H9 (cell line): ENCODE results near the gene SOX18. TPM values are rescaled to one million over a fixed set of nuclear protein-coding genes. Genes with fewer than 3 reads are reported as not detected.
"Not testable (repeated sequence)": the region's sequence is repeated elsewhere in the genome, so short reads cannot be mapped to it uniquely, and the experiment has no call there.

Experiments
- DNase-seq: peaks from one replicate; pipeline ENCODE4 v3.0.0-alpha.2; 2017
- H2AFZ ChIP-seq: one replicate; pipeline ENCODE4 v1.6.1; 2013; ENCODE audit warnings: mild to moderate bottlenecking, low read length, control low read depth, moderate library complexity
- H2AK5ac ChIP-seq: 2 replicates; pipeline ENCODE4 v1.6.1; 2013; ENCODE audit warnings: low read length, control low read depth, mixed read lengths; ENCODE audit not compliant: insufficient read length
- H2BK120ac ChIP-seq: one replicate; pipeline ENCODE4 v1.6.1; 2013; ENCODE audit warnings: low read depth, mild to moderate bottlenecking, low read length, control low read depth, inconsistent platforms; ENCODE audit not compliant: poor library complexity, severe bottlenecking
- H2BK12ac ChIP-seq: 2 replicates; pipeline ENCODE4 v1.6.1; 2013; ENCODE audit warnings: low read length, control low read depth, mixed read lengths, low read depth; ENCODE audit not compliant: insufficient read length
- H2BK15ac ChIP-seq: 2 replicates; pipeline ENCODE4 v1.6.1; 2013; ENCODE audit warnings: low read depth, low read length, control low read depth
- H2BK20ac ChIP-seq: one replicate; pipeline ENCODE4 v1.6.1; 2013; ENCODE audit warnings: low read depth, mild to moderate bottlenecking, low read length, control low read depth, inconsistent platforms; ENCODE audit not compliant: poor library complexity, severe bottlenecking
- H2BK5ac ChIP-seq: 2 replicates; pipeline ENCODE4 v1.6.1; 2013; ENCODE audit warnings: low read length, control low read depth, mixed read lengths; ENCODE audit not compliant: insufficient read length
- H3K14ac ChIP-seq: 2 replicates; pipeline ENCODE4 v1.6.1; 2013; ENCODE audit warnings: low read length, control low read depth; ENCODE audit not compliant: insufficient read depth
- H3K18ac ChIP-seq: 2 replicates; pipeline ENCODE4 v1.6.1; 2013; ENCODE audit warnings: low read depth, mild to moderate bottlenecking, mixed read lengths, low read length, control low read depth; ENCODE audit not compliant: insufficient read length
- H3K23ac ChIP-seq: 2 replicates; pipeline ENCODE4 v1.6.1; 2013; ENCODE audit warnings: low read length, control low read depth, mixed read lengths, low read depth; ENCODE audit not compliant: insufficient read length
- H3K23me2 ChIP-seq: 2 replicates; pipeline ENCODE4 v1.6.1; 2013; ENCODE audit warnings: low read depth, mild to moderate bottlenecking, mixed read lengths, low read length, control low read depth; ENCODE audit not compliant: insufficient read length, poor library complexity, severe bottlenecking
- H3K27ac ChIP-seq: 2 replicates; pipeline ENCODE4 v1.5.1; 2013; ENCODE audit warnings: low read length, control low read depth, mixed read lengths, low read depth; ENCODE audit not compliant: insufficient read length
- H3K27me3 ChIP-seq: 2 replicates; pipeline ENCODE4 v1.6.1; 2013; ENCODE audit warnings: low read length, control low read depth, inconsistent platforms; ENCODE audit not compliant: insufficient read depth
- H3K4ac ChIP-seq: 2 replicates; pipeline ENCODE4 v1.6.1; 2013; ENCODE audit warnings: low read depth, mild to moderate bottlenecking, control low read depth, inconsistent platforms, low read length, moderate library complexity
- H3K4me1 ChIP-seq: 2 replicates; pipeline ENCODE4 v1.6.1; 2013; ENCODE audit warnings: low read length, control low read depth, inconsistent platforms; ENCODE audit not compliant: insufficient read depth
- H3K4me2 ChIP-seq: 2 replicates; pipeline ENCODE4 v1.6.1; 2013; ENCODE audit warnings: low read length, control low read depth, mixed read lengths; ENCODE audit not compliant: insufficient read length, insufficient read depth
- H3K56ac ChIP-seq: 2 replicates; pipeline ENCODE4 v1.6.1; 2013; ENCODE audit warnings: low read depth, mild to moderate bottlenecking, mixed read lengths, low read length, control low read depth; ENCODE audit not compliant: insufficient read length
- H3K79me1 ChIP-seq: 2 replicates; pipeline ENCODE4 v1.6.1; 2013; ENCODE audit warnings: low read depth, mild to moderate bottlenecking, moderate library complexity, low read length, control low read depth, inconsistent platforms; ENCODE audit not compliant: insufficient read depth, poor library complexity, severe bottlenecking
- H3K79me2 ChIP-seq: 2 replicates; pipeline ENCODE4 v1.6.1; 2013; ENCODE audit warnings: low read length, control low read depth, inconsistent platforms; ENCODE audit not compliant: insufficient read depth
- H3K9ac ChIP-seq: 2 replicates; pipeline ENCODE4 v1.6.1; 2013; ENCODE audit warnings: low read length, control low read depth, mixed read lengths; ENCODE audit not compliant: insufficient read length; ENCODE audit errors: extremely low read depth
- H3K9me3 ChIP-seq: one replicate; pipeline ENCODE4 v1.6.1; 2013; ENCODE audit warnings: low read depth, low read length, inconsistent platforms; ENCODE audit not compliant: control insufficient read depth
- H3T11ph ChIP-seq: one replicate; pipeline ENCODE4 v1.6.1; 2013; ENCODE audit warnings: mild to moderate bottlenecking, low read length, control low read depth, inconsistent platforms
- H4K20me1 ChIP-seq: one replicate; pipeline ENCODE4 v1.6.1; 2013; ENCODE audit not compliant: control insufficient read depth, insufficient read length, insufficient read depth
- H4K5ac ChIP-seq: 2 replicates; pipeline ENCODE4 v1.6.1; 2013; ENCODE audit warnings: low read depth, mild to moderate bottlenecking, mixed read lengths, low read length, control low read depth; ENCODE audit not compliant: insufficient read length
- H4K8ac ChIP-seq: replicated peaks from 2 replicates; pipeline ENCODE4 v1.6.1; 2013; ENCODE audit warnings: low read length, control low read depth, mixed read lengths, low read depth; ENCODE audit not compliant: insufficient read length
- H4K91ac ChIP-seq: 2 replicates; pipeline ENCODE4 v1.6.1; 2013; ENCODE audit warnings: low read depth, mild to moderate bottlenecking, moderate library complexity, mixed read lengths, low read length, control low read depth; ENCODE audit not compliant: insufficient read length
- H3K27ac Mint-ChIP-seq, 3 experiments: 2 replicates in 2 of 3; 3 replicates in 1 of 3; pipeline ENCODE4 v1.8.0; 2020 to 2021; ENCODE audit warnings: mixed read lengths in 3 of 3, mild to moderate bottlenecking in 1 of 3, moderate library complexity in 1 of 3
- H3K27me3 Mint-ChIP-seq: 2 replicates; pipeline ENCODE4 v1.8.0; 2021; ENCODE audit warnings: low read depth, mild to moderate bottlenecking, moderate library complexity, mixed read lengths
- H3K36me3 Mint-ChIP-seq, 3 experiments: 2 replicates in 2 of 3; 3 replicates in 1 of 3; pipeline ENCODE4 v1.8.0; 2020 to 2021; ENCODE audit warnings: low read depth in 3 of 3, mixed read lengths in 3 of 3; ENCODE audit not compliant: insufficient read depth in 1 of 3
- H3K4me1 Mint-ChIP-seq, 2 experiments: 2 replicates each; pipeline ENCODE4 v1.8.0; 2020; ENCODE audit warnings: mixed read lengths in 2 of 2
- H3K4me3 Mint-ChIP-seq, 2 experiments: 2 replicates in 1 of 2; 3 replicates in 1 of 2; pipeline ENCODE4 v1.8.0; 2020 to 2021; ENCODE audit warnings: mild to moderate bottlenecking in 2 of 2, mixed read lengths in 2 of 2, moderate library complexity in 1 of 2
- H3K9me3 Mint-ChIP-seq, 2 experiments: 2 replicates in 1 of 2; 3 replicates in 1 of 2; pipeline ENCODE4 v1.8.0; 2020; ENCODE audit warnings: mild to moderate bottlenecking in 2 of 2, mixed read lengths in 2 of 2, moderate library complexity in 1 of 2
- WGBS: extraction: QIAGEN DNeasy Blood & Tissue Kit; methylation state at CpG from one replicate; pipeline ENCODE4 v1.1.7; 2013; ENCODE audit warnings: missing lambda C conversion rate, low lambda C conversion rate, mixed read lengths; ENCODE audit not compliant: insufficient read length; ENCODE audit errors: extremely low coverage; 5-methylcytosine and 5-hydroxymethylcytosine counted together
- total RNA-seq: library from RNA; stranded (reverse); gene quantifications from 2 replicates; pipeline ENCODE4 v1.2.1, GENCODE V29; 2021
- TF ChIP-seq, protein P1 (sequence below): fragments of 200-600 bp; sonication (generic); conservative IDR thresholded peaks from 3 replicates; pipeline ENCODE4 v1.8.0; 2021; ENCODE audit warnings: antibody characterized with exemption, mild to moderate bottlenecking

Gene SOX18
- total RNA-seq, 1 experiment from 2014 or later = 2.0 TPM

DNA sequence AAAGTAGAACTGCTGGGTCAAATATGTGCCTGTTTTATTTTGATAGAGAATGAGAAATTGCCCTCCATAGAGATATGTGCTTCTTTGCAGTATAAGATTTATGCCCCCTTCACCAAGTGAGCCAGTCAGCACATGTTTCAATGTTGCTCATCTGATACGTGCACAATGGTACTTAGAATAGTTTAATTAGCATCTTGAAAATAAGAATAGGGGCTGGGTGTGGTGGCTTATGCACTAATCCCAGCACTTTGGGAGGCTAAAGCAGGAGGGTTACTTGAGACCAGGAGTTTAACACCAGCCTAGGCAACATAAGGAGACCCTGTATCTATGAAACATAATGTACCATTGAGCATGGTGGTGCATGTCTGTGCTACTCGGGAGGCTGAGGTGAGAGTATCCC lies 33.8 kb downstream of the SOX18 start:
- Histone ChIP-seq H2AK5ac (no peak overlapping the region), H3K27me3 (no peaks in the 10 kb centered on the region), H2BK20ac (no peak overlapping the region), H4K5ac (no peak overlapping the region), H3K23me2 (no peaks in the 10 kb centered on the region), H3K9ac (no peak overlapping the region), H4K91ac (no peak overlapping the region), H3K4me1 (no peaks in the 10 kb centered on the region), H4K8ac (no peak overlapping the region), H2BK12ac (no peak overlapping the region), H3K18ac (no peak overlapping the region), H3K79me1 (no peaks in the 10 kb centered on the region), H4K20me1 (no peaks in the 10 kb centered on the region), H3K79me2 (no peaks in the 10 kb centered on the region), H3K9me3 (no peaks in the 10 kb centered on the region), H2BK120ac (no peak overlapping the region), H2AFZ (no peak overlapping the region), H3K4me2 (no peak overlapping the region), H3K27ac (no peak overlapping the region), H2BK15ac (no peak overlapping the region), H2BK5ac (no peak overlapping the region), H3K56ac (no peak overlapping the region), H3K4ac (no peak overlapping the region), H3K23ac (no peak overlapping the region), H3T11ph (no peak overlapping the region), H3K14ac (no peak overlapping the region)
- H3K36me3 Mint-ChIP-seq = peaks cover 28 to 66% (median 58%) of the 10 kb centered on the region in 3 experiments; a peak in 6 of 7 replicates
- H3K9me3 Mint-ChIP-seq = no peaks in the 10 kb centered on the region
- no CpG with 5 or more reads among the region's 2 CpGs for WGBS
- H3K27ac Mint-ChIP-seq = no peak overlapping the region; a peak in 1 of 7 replicates
- no peaks in the 10 kb centered on the region for H3K4me1 Mint-ChIP-seq
- no peak overlapping the region for H3K4me3 Mint-ChIP-seq
- TF ChIP-seq, protein P1, sequence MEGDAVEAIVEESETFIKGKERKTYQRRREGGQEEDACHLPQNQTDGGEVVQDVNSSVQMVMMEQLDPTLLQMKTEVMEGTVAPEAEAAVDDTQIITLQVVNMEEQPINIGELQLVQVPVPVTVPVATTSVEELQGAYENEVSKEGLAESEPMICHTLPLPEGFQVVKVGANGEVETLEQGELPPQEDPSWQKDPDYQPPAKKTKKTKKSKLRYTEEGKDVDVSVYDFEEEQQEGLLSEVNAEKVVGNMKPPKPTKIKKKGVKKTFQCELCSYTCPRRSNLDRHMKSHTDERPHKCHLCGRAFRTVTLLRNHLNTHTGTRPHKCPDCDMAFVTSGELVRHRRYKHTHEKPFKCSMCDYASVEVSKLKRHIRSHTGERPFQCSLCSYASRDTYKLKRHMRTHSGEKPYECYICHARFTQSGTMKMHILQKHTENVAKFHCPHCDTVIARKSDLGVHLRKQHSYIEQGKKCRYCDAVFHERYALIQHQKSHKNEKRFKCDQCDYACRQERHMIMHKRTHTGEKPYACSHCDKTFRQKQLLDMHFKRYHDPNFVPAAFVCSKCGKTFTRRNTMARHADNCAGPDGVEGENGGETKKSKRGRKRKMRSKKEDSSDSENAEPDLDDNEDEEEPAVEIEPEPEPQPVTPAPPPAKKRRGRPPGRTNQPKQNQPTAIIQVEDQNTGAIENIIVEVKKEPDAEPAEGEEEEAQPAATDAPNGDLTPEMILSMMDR = no peak
- no peak for DNase-seq
- no peaks in the 10 kb centered on the region for H3K27me3 Mint-ChIP-seq

DNA sequence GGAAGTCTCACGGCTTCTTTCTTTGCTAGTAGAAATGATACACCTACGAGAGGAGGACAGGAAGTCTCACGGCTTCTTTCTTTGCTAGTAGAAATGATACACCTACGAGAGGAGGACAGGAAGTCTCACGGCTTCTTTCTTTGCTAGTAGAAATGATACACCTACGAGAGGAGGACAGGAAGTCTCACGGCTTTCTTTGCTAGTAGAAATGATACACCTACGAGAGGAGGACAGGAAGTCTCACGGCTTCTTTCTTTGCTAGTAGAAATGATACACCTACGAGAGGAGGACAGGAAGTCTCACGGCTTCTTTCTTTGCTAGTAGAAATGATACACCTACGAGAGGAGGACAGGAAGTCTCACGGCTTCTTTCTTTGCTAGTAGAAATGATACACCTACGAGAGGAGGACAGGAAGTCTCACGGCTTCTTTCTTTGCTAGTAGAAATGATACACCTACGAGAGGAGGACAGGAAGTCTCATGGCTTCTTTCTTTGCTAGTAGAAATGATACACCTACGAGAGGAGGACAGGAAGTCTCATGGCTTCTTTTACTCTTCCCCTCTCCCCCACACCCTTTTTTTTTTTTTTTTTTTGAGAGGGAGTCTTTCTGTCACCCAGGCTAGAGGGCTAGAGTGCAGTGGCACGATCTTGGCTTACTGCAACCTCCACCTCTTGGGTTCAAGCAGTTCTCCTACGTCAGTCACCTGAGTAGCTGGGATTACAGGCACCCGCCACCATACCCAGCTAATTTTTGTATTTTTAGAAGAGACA lies 36.9 kb downstream of the SOX18 start:
- H2BK120ac ChIP-seq, H3K23me2 ChIP-seq, H2BK15ac ChIP-seq, H2AFZ ChIP-seq, H3K18ac ChIP-seq, H2BK5ac ChIP-seq, H3K56ac ChIP-seq, H3T11ph ChIP-seq, H2AK5ac ChIP-seq, H4K5ac ChIP-seq, H3K9ac ChIP-seq, H4K8ac ChIP-seq, H3K14ac ChIP-seq, H2BK20ac ChIP-seq, H3K9me3 Mint-ChIP-seq, H3K79me2 ChIP-seq, H3K27ac Mint-ChIP-seq, H3K79me1 ChIP-seq, H3K4me3 Mint-ChIP-seq, H3K27me3 Mint-ChIP-seq, H3K4ac ChIP-seq, H3K27ac ChIP-seq, H3K4me2 ChIP-seq, H4K20me1 ChIP-seq, DNase-seq, H3K9me3 ChIP-seq, H3K23ac ChIP-seq, H3K4me1 Mint-ChIP-seq, H4K91ac ChIP-seq, H3K27me3 ChIP-seq, H2BK12ac ChIP-seq, H3K4me1 ChIP-seq: not testable (repeated sequence)
- no CpG with 5 or more reads among the region's 20 CpGs for WGBS
- H3K36me3 Mint-ChIP-seq = peaks cover 27 to 70% (median 64%) of the 10 kb centered on the region in 3 experiments
